Ascending aorta (tissue), 2 donors: Measurements from ENCODE around the gene HERPUD2. TPM values are rescaled to one million over a fixed set of nuclear protein-coding genes. Genes with fewer than 3 reads are reported as not detected.
"Not testable (repeated sequence)": the region's sequence is repeated elsewhere in the genome, so short reads cannot be mapped to it uniquely, and the experiment has no call there.

Experiments used
- DNase-seq, 2 donors: peaks; one replicate each; pipeline ENCODE4 v3.0.0-alpha.2; 2019; ENCODE audit warnings: low spot score in 2 of 2
- H3K27ac ChIP-seq, 2 donors: fragments of 200-600 bp; sonication (generic); one replicate each; pipeline ENCODE4 v1.5.1; 2016 to 2017; ENCODE audit warnings: mild to moderate bottlenecking in 1 of 2
- H3K27me3 ChIP-seq: fragments of 200-600 bp; sonication (generic); one replicate; pipeline ENCODE4 v1.5.1; 2017
- H3K36me3 ChIP-seq, 2 donors: fragments of 200-600 bp; sonication (generic); one replicate each; pipeline ENCODE4 v1.5.1; 2016
- H3K4me1 ChIP-seq, 2 donors: fragments of 200-600 bp; sonication (generic); one replicate each; pipeline ENCODE4 v1.5.1; 2016 to 2017; ENCODE audit warnings: mild to moderate bottlenecking in 1 of 2
- H3K4me3 ChIP-seq, 2 donors: fragments of 200-600 bp; sonication (generic); one replicate each; pipeline ENCODE4 v1.5.1; 2016 to 2017; ENCODE audit warnings: mild to moderate bottlenecking in 1 of 2
- H3K9me3 ChIP-seq, 2 donors: fragments of 200-600 bp; sonication (generic); one replicate each; pipeline ENCODE4 v1.5.1; 2016
- intact Hi-C: fragments of 100-400 bp; cut with DNase I; formaldehyde crosslinking; loops from one replicate; pipeline ENCODE4 v1.15.1; 2023
- total RNA-seq: library from RNA; depleted of rRNA; stranded (reverse); fragments of >200 nt; gene quantifications from one replicate; pipeline ENCODE4 v1.1.0, GENCODE V29; 2016
- TF ChIP-seq, protein P1 (sequence below), 3 experiments: fragments of 200-600 bp in 2 of 3; fragments of 450-650 bp in 1 of 3; sonication (generic) in 2 of 3; IDR thresholded peaks; one replicate each; pipeline ENCODE4 v1.5.1; 2016 to 2019; ENCODE audit warnings: antibody characterized with exemption in 3 of 3, mild to moderate bottlenecking in 1 of 3, moderate library complexity in 1 of 3

Gene HERPUD2
- total RNA-seq, 1 donor from 2014 or later, result 69.8 TPM

DNA sequence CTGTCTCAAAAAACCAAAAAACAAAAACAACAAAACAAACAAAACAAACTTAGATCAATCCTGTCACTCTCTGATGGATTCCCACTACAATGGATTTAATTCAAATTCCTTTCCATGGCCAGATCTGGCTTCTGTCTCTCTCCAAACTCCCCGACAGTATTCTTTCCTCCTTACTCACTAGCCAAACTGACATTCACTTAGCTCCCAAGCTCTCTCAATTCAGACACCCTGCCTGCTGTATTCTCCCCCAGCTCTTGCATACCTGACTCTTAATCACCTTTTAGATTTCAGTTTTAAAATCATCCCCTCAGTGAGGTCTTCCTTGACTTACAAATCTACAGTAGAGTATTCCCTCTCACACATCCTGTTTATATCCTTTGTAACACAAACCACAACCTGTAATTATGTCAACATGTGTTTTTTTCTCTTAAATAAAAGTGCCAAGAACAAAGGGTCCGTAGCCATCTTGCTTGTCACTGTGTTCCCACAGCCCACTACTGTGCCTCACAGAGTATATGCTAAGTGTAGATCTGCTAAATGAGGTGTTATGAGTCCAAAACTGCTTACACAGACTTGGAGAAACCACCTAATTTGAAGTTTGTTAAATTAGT is 14.4 kb downstream of the HERPUD2 start:
- TF ChIP-seq, protein P1, sequence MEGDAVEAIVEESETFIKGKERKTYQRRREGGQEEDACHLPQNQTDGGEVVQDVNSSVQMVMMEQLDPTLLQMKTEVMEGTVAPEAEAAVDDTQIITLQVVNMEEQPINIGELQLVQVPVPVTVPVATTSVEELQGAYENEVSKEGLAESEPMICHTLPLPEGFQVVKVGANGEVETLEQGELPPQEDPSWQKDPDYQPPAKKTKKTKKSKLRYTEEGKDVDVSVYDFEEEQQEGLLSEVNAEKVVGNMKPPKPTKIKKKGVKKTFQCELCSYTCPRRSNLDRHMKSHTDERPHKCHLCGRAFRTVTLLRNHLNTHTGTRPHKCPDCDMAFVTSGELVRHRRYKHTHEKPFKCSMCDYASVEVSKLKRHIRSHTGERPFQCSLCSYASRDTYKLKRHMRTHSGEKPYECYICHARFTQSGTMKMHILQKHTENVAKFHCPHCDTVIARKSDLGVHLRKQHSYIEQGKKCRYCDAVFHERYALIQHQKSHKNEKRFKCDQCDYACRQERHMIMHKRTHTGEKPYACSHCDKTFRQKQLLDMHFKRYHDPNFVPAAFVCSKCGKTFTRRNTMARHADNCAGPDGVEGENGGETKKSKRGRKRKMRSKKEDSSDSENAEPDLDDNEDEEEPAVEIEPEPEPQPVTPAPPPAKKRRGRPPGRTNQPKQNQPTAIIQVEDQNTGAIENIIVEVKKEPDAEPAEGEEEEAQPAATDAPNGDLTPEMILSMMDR (IDR thresholded peaks at IDR 0.05), result no peak
- no peak overlapping the region for H3K4me3 ChIP-seq
- no peak for DNase-seq
- H3K27me3 ChIP-seq, result no peaks in the 10 kb centered on the region
- H3K27ac ChIP-seq, result no peak overlapping the region
- H3K4me1 ChIP-seq, result peaks cover 0 to 11% of the 10 kb centered on the region in 2 donors
- H3K9me3 ChIP-seq, result no peaks in the 10 kb centered on the region
- H3K36me3 ChIP-seq, result peaks cover 3% of the 10 kb centered on the region in 2 donors
- intact Hi-C loops, result no loop called here

DNA sequence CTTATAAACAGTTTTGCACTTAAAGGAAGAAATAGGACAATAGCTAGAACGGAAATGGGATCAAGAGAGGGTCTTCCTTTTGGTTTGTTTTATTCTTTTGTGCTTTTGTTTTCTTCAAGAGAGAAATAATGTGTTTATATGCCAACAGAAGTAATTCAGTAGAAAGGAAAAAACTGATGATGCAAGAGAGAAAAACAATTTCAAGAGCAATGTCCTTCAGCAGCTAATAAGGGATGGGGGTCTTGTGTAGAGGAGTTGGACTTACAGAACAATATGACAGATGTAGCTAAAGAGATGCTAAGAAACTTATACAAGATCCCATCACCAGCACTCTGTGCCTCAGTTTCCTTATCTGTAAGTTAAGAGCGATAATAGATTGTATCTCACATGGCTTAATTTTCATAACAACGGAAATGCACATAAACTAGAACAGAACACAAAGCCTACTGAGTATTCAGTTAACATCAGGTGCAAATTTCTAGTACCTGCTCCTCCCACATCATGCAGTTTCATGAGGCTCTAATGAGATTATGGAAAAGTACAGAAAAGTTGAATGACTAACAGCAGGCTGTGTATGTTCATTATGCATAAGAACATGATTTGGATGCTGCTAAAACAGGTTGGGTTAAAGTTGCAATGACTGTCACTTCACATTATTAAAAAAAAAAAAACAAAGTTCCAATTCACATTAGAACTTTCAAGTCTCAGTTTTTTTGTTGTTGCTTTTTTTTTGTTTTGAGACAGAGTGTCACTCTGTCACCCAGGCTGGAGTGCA is 17.2 kb downstream of the HERPUD2 start:
- TF ChIP-seq, protein P1 (IDR thresholded peaks at IDR 0.05), result no peak
- no peak for DNase-seq

DNA sequence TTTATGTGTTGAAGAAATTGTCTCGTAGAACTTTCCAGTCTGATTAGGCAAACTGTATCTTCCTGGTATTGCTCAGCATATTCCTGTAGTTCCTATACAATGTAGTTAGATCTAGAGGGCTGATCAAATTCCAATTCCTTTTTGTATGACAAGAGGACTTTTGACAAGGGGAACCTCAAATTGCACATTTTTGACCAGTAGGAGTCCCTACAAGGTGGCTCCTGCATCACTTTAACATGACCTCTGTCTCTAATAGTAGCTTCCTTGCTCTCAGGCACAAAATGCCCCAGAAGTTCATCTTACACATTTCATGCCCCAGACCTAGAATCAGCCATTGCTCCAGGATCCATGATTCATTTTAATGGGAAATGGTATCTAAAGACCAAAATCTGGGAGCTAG is 18.7 kb downstream of the HERPUD2 start:
- Histone ChIP-seq H3K9me3 (no peaks in the 10 kb centered on the region), H3K4me1 (peaks cover 0 to 11% of the 10 kb centered on the region in 2 donors), H3K27ac (no peak overlapping the region), H3K27me3 (no peaks in the 10 kb centered on the region), H3K4me3 (no peak overlapping the region), H3K36me3 (no peaks in the 10 kb centered on the region)
- DNase-seq, result no peak
- intact Hi-C loops, result no loop called here
- TF ChIP-seq, protein P1 (IDR thresholded peaks at IDR 0.05), result no peak

More for the DNA sequence above, 17.2 kb downstream of the HERPUD2 start:
- peaks cover 0 to 11% of the 10 kb centered on the region in 2 donors for H3K4me1 ChIP-seq
- no peak overlapping the region for H3K4me3 ChIP-seq
- intact Hi-C loops, result no loop called here
- no peaks in the 10 kb centered on the region for H3K36me3 ChIP-seq
- no peak overlapping the region for H3K27ac ChIP-seq
- H3K27me3 ChIP-seq, result no peaks in the 10 kb centered on the region
- no peaks in the 10 kb centered on the region for H3K9me3 ChIP-seq

GRCh38 chr7:35670856-35671569 is 23.9 kb downstream of the HERPUD2 start:
- TF ChIP-seq, protein P1 (IDR thresholded peaks at IDR 0.05), result no peak
- no peak overlapping the region for H3K27ac ChIP-seq
- H3K27me3 ChIP-seq, result no peaks in the 10 kb centered on the region
- DNase-seq, result no peak
- intact Hi-C loops, result no loop called here
- H3K4me1 ChIP-seq, result no peaks in the 10 kb centered on the region
- no peak overlapping the region for H3K4me3 ChIP-seq
- H3K36me3 ChIP-seq, result peaks cover 14 to 19% of the 10 kb centered on the region in 2 donors
- no peaks in the 10 kb centered on the region for H3K9me3 ChIP-seq

- H3K27ac ChIP-seq, DNase-seq, H3K4me1 ChIP-seq, H3K27me3 ChIP-seq, H3K9me3 ChIP-seq, H3K4me3 ChIP-seq, intact Hi-C loops: not testable (repeated sequence)
- H3K36me3 ChIP-seq, result peaks cover 10 to 23% of the 10 kb centered on the region in 2 donors
Measured at GRCh38 chr7:35660411-35660810, 34.5 kb downstream of the HERPUD2 start.
